A549 (cell line): ENCODE measurements around the gene HLA-DMA.

ENCODE experiments used
- BHLHE40 ChIP-seq: IDR thresholded peaks from 2 replicates; pipeline ENCODE4 v1.6.1; 2012; ENCODE audit warnings: low read depth, low read length, inconsistent platforms
- CBX8 ChIP-seq: fragments of 200-600 bp; sonication (generic); IDR thresholded peaks from 2 replicates; pipeline ENCODE4 v1.6.1; 2016
- CEBPB ChIP-seq, 2 experiments: fragments of >200 bp in 1 of 2; sonication (Bioruptor Twin) in 1 of 2; formaldehyde crosslinking in 1 of 2; IDR thresholded peaks; 2 replicates each; pipeline ENCODE4 v1.6.1; 2012 to 2016
- CHD4 ChIP-seq: fragments of 200-600 bp; sonication (generic); IDR thresholded peaks from 2 replicates; pipeline ENCODE4 v1.6.1; 2016; ENCODE audit warnings: antibody characterized with exemption, mild to moderate bottlenecking, borderline replicate concordance
- ESRRA ChIP-seq: fragments of 150-350 bp; IDR thresholded peaks from 2 replicates; pipeline ENCODE4 v1.6.1; 2014; ENCODE audit warnings: mild to moderate bottlenecking, low read length, borderline replicate concordance
- HDAC2 ChIP-seq: fragments of 200-600 bp; sonication (generic); IDR thresholded peaks from 2 replicates; pipeline ENCODE4 v1.6.1; 2016
- MAX ChIP-seq: IDR thresholded peaks from 2 replicates; pipeline ENCODE4 v1.6.1; 2012
- POLR2A ChIP-seq: IDR thresholded peaks from 2 replicates; pipeline ENCODE4 v1.6.1; 2012; ENCODE audit warnings: mild to moderate bottlenecking, low read length
- RARB ChIP-seq: fragments of 250-450 bp; sonication (Bioruptor Pico); IDR thresholded peaks from 2 replicates; pipeline ENCODE4 v1.8.0; 2021; ENCODE audit warnings: mild to moderate bottlenecking, moderate library complexity
- SMC3 ChIP-seq: fragments of >200 bp; sonication (Bioruptor Twin); formaldehyde crosslinking; IDR thresholded peaks from 3 replicates; pipeline ENCODE4 v1.6.1; 2018; ENCODE audit warnings: inconsistent platforms
- SREBF2 ChIP-seq: fragments of 450-650 bp; IDR thresholded peaks from 2 replicates; pipeline ENCODE4 v1.6.1; 2014; ENCODE audit warnings: mild to moderate bottlenecking, moderate library complexity
- TF ChIP-seq, protein P1 (sequence below): fragments of >200 bp; sonication (Bioruptor Twin); formaldehyde crosslinking; IDR thresholded peaks from 3 replicates; pipeline ENCODE4 v1.5.1; 2016
- TF ChIP-seq, protein P2 (sequence below): fragments of 450-650 bp; IDR thresholded peaks from 2 replicates; pipeline ENCODE4 v1.6.1; 2014; ENCODE audit warnings: antibody characterized with exemption

- TF ChIP-seq, protein P1, sequence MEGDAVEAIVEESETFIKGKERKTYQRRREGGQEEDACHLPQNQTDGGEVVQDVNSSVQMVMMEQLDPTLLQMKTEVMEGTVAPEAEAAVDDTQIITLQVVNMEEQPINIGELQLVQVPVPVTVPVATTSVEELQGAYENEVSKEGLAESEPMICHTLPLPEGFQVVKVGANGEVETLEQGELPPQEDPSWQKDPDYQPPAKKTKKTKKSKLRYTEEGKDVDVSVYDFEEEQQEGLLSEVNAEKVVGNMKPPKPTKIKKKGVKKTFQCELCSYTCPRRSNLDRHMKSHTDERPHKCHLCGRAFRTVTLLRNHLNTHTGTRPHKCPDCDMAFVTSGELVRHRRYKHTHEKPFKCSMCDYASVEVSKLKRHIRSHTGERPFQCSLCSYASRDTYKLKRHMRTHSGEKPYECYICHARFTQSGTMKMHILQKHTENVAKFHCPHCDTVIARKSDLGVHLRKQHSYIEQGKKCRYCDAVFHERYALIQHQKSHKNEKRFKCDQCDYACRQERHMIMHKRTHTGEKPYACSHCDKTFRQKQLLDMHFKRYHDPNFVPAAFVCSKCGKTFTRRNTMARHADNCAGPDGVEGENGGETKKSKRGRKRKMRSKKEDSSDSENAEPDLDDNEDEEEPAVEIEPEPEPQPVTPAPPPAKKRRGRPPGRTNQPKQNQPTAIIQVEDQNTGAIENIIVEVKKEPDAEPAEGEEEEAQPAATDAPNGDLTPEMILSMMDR = no peak
- no peak for TF ChIP-seq SMC3
- no peak for TF ChIP-seq ESRRA
- TF ChIP-seq POLR2A = no peak
- TF ChIP-seq, protein P2, sequence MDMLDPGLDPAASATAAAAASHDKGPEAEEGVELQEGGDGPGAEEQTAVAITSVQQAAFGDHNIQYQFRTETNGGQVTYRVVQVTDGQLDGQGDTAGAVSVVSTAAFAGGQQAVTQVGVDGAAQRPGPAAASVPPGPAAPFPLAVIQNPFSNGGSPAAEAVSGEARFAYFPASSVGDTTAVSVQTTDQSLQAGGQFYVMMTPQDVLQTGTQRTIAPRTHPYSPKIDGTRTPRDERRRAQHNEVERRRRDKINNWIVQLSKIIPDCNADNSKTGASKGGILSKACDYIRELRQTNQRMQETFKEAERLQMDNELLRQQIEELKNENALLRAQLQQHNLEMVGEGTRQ = no peak
- TF ChIP-seq CEBPB (IDR thresholded peaks at IDR 0.05) = no peak
- TF ChIP-seq CHD4 = no peak
- no peak for TF ChIP-seq BHLHE40
- TF ChIP-seq HDAC2 = no peak
- no peak for TF ChIP-seq CBX8
- no peak for TF ChIP-seq MAX
- TF ChIP-seq RARB (CRISPR knock-in tag) = no peak; the same call in none of the 2 replicates
- no peak for TF ChIP-seq SREBF2
These were observed 29.3 kb upstream of the HLA-DMA start for GRCh38 chr6:32982084-32982701.
